Stimulated activated CD8-positive, alpha-beta memory T cell treated with anti-CD3 and anti-CD28 coated beads, Interleukin-15, amount 100 ng/mL, for 1 hour (primary cell): ENCODE results near the gene KRTAP19-7.

Experiments
- DNase-seq: peaks from one replicate; pipeline ENCODE4 v3.0.0-alpha.2; 2020; ENCODE audit warnings: low read depth

KRTAP19-7 gene, protein sequence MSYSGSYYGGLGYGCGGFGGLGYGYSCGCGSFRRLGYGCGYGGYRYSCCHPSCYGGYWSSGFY

DNA sequence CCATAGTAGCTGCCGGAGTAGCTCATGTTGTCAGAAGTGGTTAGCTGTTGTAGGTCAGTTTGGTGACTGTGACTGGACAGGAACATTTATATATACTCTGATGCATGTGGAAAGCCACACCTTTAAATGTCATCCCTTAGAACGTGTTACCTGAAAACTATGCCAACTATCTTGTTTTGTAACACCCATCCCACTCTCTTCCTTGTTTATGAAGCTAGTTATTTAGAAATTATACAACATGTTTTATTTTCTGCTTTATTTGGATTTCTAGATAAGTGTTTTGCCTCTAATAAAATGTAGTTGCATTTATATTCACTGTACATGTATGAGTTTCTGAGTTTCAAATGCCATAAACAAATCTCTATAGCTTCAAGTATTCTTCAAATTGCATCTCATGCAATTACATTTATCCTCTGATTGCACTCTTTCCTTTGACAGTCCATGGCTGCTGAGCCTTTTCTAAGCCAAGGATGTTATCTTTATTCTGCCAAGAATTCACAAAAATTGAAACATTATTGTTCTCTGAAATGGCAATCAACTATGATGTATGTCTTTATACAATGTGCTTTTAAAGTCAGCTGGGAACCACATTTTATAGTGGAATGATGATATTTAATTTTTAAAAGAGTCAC is at the start of gene KRTAP19-7:
Gene KRTAP19-7, minus strand, starts transcription at position 51 of the 632 bp plus-strand sequence. Its CDS starts 25 bp downstream, at position 26.
- DNase-seq = no peak

DNA sequence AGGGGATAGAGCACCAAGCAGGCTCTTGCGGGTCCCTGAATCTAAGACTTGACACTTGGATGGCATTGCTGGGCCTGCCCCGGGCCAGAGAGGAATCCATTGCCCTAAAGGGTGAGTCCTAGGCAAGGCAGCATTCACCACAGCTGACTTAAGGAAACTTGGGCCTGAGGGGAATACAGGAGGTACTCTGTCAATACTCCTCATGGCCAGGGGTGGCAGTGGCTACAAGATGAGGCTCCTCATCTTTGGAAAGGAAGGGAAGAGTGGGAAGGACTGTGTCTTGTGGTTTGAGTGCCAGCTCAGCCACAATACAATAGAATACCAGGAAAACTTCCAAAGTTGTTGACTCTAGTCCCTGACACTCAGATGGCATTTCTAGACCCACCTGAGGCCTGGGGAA is 44.9 kb upstream of the KRTAP19-7 start:
- no peak for DNase-seq

DNA sequence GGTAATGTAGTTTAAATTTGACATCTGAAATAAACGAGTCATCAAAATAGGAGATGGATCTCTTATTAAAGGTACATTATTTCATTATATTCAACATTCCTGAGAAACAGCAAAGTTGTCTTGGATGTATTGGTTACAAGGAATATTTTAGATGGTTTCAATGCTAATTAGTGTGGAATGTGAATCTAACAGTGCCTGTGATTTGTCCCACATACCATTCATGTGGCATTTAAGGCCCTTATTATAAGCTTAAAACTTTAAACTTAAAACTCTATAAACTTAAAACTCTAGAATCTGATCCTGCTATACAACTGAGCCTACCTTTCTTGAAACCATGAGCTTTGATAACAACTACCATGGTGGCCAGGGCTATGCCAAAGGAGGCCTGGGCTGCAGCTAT is 39.7 kb upstream of the KRTAP19-7 start, which contains the start of gene KRTAP22-1:
Gene KRTAP22-1, plus strand, starts transcription at position 301 of the 400 bp plus-strand sequence.
- DNase-seq = no peak

DNA sequence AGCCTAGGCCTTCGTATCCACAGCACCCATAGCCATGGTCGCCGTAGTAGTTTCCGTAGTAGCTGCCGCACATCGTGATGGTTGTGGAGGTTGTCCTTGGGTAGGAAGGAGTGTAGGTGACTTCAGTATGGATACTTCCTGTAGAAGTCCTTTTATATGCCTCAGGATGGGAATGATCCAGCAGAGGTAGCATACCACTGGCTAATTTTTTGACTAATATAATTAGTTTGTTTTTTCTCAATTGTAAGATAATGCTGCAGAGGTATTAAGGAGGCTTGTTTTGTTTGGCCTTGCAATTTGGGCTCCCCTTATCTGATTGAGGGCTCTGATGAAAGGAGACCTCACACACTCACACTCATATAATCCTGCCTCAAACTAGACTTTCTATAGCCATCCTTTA is 37.7 kb upstream of the KRTAP19-7 start, which contains the start of gene KRTAP6-2:
Gene KRTAP6-2, minus strand, starts transcription at position 101 of the 400 bp plus-strand sequence. Its CDS starts 28 bp downstream, at position 73.
- DNase-seq = no peak

DNA sequence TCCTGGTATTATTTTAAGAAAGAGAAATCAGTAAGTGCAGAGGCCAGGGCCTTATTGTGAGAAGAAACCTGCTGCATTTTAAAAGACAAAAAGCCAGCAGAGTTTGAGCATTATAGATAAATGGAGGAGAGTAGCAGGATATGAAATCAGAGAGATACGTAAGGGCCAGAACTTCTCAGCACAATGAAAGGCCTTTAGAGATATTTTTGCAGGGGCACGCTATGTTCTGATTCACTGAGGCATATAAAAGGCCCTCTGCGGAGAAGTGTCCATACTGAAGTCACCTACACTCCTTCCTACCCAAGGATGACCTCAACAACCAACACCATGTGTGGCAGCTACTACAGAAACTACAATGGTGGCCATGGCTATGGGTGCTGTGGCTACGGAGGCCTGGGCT is 31.0 kb upstream of the KRTAP19-7 start, which contains the start of gene KRTAP6-3:
Gene KRTAP6-3, plus strand, starts transcription at position 301 of the 400 bp plus-strand sequence. Its CDS starts 6 bp downstream, at position 307.
- DNase-seq = no peak

DNA sequence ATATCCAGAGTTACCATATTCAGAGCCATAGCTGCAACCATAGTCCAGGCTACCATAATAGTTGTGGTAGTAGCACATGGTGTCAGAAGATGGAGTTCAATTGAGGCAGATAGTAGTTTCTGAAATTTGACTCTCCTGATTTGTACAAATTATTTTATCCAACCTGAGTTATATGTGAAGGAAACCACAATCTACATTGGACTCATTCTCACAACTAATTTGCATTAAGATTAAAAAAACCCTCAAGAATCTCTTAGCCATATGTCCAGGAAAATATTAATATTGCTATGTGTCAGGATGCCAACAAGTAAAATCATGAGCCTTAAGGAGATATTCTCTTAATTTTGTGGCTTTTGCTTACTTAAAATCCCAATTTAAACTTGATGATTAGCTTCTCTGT is 29.2 kb upstream of the KRTAP19-7 start, which contains the start of gene KRTAP22-2:
Gene KRTAP22-2, minus strand, starts transcription at position 101 of the 400 bp plus-strand sequence.
- DNase-seq = no peak

DNA sequence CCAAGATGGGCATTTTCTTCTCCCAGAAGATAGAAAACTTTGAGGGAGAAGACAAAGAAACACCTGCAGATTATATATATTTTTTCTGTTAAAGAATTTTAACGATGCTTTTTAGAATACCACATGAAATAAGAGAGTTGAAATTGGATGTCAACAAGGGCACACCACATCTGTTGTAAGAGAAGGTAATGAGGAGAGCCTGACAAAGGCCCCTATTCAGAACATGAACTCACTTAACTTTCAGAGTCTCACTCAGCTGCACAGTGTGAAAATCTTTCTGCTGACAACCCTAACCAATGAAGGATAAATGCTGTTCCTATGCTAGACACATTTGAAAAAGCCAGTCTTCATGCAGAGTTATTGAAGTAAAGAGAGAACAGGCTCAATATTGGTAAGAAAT is 21.8 kb upstream of the KRTAP19-7 start:
- no peak for DNase-seq

DNA sequence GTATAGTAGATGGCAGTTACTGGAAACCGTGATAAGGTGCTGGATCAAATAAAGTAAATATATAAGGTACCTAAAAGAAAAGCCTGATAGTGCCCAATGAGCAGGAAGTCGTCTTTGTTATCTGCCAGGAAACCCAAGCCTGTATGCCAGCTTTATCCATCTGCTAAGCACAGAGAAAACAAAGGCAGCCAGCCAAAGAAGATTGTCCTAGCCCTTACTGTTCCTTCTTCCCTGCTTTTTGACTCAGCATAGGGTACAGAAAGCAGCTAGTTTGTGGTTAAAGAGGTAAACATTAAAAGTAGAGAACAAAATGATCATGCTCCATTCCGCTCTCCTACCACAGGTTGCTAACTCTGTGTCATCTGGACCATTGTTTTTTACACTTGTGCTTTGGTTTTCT is 19.0 kb upstream of the KRTAP19-7 start:
- no peak for DNase-seq

DNA sequence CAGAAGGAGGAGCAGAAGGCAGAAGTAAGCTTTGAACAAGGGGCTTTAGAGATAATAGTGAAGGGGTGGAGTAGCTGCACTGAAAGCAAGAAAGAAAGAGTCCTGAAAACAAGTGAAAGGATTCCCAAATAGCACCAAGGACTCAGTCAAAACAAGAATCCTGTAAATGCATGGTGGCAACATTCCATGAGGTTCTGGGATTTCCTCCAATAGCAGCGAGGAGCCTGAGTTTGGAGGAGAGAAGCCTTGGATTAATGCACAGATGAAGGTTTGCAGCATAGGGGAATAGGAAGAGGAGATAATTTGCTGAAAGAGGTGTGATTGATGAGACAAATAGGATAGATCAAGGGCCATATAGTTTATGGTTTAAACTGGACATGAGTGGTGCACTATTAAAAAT is 18.2 kb upstream of the KRTAP19-7 start:
- no peak for DNase-seq

DNA sequence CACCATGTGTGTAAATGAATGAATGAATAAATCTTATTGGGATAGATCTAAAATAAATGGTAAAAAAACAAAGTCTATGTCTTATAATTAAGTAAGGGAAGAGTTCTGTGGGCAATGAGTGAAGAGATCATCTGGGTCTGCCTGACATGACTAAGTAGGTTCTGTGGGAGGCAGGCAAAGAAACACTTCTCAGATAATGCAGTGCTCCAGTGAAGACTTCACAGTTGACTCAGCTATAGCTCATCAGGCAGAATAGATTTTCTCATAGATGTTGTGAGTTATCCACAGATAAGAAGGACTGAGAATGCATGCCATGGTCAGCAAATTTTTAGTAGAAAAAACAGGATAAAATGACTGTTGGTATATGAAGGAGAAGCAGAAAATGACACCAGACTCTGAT is 16.7 kb upstream of the KRTAP19-7 start:
- no peak for DNase-seq

DNA sequence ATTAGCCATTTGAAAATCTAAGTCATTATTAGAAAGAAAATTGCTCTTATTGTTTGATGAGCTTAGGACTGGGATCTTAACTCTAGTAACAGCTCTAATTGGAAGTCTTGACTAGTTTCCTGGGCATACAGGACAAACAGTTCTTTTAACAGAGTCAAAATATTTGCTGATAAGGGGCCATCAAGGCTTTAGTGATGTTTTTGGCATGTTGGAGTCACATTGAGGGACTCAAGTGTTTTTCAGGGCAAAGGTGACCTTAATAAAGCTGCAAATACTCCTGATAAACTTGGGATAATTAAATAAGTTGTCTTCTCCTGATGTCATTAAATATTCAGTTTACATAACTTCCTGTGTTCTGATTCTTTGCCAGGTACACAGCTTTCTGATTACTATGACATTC is 6.5 kb upstream of the KRTAP19-7 start:
- DNase-seq = no peak

DNA sequence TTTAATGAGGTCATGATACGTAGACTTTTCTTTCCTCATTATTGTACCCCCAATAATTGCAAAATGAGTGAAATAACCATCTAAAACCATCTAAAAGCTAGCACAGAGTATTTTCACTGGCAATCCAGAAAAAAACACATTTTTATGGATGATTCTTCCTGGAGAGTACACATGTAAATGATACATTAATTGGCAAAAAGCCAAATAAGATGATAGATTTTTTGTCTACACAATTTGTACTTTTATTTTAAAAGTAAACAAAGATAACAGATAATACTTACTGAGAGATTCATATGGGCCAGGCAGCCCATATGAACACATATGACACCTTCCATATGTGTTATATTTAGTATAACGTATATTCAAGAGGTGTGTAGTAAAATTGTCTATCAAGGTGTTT is 2.5 kb upstream of the KRTAP19-7 start:
- DNase-seq = no peak

DNA sequence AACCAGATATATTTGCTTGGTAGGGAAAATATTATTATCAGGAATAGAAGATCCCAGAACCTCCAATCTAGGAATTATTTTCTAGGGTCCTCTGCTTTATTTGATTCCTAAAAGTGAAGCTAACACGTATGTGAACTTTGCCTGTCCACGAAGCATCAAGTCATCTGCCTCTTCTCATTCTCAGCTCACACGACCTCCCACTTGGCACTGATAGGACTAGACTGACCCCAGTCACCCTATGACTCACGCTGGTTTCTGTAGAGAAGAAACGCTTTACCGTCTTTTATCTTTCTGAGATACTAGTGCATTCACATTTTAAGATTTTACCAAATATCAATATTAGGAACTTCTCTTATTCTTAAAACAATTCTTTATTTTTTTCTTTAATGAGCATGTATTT is 2.0 kb upstream of the KRTAP19-7 start:
- no peak for DNase-seq

DNA sequence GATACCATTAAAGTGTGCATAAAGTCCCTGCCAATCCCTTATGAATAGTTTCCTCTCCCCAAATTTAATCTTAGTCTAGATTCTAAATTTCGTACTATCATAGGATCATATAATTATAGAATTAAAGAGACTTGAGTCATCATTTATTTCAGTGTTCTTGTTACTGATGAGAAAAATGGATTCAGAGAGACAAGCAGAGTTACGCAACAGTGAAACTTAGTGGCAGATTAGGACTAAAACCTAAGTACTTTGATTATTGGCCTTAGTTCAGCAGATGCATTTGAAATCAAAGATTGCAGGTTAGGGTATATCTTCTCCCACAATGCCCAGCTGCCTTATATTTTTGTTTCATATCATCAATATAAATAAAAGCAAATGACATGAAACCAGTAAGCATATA is 843 bp upstream of the KRTAP19-7 start:
- no peak for DNase-seq

DNA sequence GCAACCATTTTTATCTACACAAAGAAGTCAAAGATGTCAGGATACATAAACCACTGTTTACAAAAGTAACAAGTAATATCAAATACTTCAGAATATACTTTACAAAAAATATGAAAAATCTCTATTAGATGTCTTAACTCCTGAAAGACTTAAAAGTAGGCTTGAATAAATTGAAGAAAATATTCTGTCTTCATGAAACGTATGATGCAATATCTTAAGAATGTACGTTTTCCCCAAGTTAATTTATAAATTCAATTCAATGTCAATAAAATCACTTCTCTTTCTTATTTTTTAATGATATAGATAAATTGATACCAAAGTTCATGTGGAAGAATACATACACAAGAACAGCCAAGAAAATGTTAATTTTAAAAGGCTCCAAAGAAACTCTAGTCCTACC is 6.0 kb downstream of the KRTAP19-7 start:
- no peak for DNase-seq

DNA sequence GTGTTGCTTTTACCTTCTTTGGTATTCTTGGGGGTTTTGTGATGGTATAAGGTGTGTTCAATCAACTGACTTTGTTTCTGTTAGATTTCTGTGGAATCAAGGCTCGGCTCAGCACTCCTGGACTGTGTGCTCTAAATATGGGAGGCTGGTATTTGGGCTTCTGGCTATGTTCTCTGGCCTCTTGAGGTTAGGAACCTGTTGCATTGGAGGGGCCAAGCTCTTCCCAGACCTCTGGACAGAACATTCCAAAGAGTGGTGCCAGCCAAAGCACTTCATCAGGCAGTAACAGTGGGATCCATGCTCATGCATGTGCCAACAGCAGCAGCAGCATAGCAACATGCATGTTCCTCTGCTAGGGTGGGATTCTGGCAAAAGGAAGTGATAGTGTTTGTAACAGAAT is 8.3 kb downstream of the KRTAP19-7 start:
- DNase-seq = no peak

DNA sequence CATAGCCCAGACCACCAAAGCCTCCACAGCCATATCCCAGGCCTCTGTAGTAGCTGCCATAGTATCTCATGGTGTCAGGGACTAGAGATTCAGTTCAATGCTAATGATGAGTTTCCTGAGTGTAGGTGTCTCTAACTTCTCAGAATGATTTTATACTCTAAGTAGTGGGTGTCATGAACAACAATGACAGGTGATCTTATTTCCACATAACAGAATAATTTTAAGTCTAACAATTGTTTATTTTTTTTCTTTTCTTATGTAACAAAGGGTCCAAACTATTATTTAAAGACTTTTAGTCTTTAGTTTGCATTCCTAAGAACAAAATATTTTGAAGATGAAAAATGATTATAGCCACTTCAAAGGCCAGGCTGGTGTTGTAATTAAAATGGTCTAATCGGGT is 19.4 kb downstream of the KRTAP19-7 start, which contains the start of gene KRTAP19-6:
Gene KRTAP19-6, minus strand, starts transcription at position 101 of the 400 bp plus-strand sequence. Its CDS starts 31 bp downstream, at position 70.
- no peak for DNase-seq

DNA sequence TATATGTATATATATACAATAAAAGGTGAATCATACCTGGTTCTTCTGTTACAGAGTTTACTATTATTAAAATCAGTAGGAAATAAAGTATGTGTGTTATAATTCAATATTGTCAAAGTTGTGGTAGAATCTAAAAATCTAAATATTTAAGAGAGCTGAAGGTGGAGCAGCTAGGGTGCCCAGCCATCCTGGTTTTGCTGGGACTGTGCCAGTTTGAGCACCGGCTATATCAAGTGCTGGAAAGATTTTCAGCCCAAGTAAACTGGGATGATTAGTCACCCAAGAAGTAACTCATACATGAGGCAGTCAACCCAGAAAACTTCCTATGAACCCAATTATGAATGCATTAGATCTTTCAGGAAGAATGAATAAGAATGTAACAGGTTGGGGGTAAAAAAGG is 42.2 kb downstream of the KRTAP19-7 start:
- no peak for DNase-seq

DNA sequence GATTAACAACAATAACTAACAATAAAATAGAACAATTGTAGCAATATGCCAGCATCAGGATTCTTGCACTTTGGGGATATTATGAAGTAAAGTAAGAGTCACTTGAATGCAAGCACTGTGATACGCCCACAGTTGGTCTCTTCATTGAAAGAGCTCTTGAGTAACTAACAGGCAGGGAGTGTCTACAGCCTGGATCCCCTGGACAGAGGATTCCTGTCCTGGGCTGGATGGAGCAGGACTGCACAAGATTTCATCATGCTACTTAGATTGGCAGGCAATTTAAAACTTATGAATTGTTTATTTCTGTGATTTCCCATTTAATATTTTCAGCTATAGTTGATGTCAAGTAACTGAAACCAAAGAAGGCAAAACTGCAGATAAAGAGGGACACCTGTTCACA is 45.4 kb downstream of the KRTAP19-7 start:
- DNase-seq = no peak
